NCI-H69 (cell line): ENCODE measurements around the gene C19orf25.
"Not testable (repeated sequence)": the region's sequence is repeated elsewhere in the genome, so short reads cannot be mapped to it uniquely, and the experiment has no call there.

Experiments used
- DNase-seq: peaks from one replicate; lab custom pipeline; 2025; lab: John Stamatoyannopoulos, UW

C19orf25 gene

DNA sequence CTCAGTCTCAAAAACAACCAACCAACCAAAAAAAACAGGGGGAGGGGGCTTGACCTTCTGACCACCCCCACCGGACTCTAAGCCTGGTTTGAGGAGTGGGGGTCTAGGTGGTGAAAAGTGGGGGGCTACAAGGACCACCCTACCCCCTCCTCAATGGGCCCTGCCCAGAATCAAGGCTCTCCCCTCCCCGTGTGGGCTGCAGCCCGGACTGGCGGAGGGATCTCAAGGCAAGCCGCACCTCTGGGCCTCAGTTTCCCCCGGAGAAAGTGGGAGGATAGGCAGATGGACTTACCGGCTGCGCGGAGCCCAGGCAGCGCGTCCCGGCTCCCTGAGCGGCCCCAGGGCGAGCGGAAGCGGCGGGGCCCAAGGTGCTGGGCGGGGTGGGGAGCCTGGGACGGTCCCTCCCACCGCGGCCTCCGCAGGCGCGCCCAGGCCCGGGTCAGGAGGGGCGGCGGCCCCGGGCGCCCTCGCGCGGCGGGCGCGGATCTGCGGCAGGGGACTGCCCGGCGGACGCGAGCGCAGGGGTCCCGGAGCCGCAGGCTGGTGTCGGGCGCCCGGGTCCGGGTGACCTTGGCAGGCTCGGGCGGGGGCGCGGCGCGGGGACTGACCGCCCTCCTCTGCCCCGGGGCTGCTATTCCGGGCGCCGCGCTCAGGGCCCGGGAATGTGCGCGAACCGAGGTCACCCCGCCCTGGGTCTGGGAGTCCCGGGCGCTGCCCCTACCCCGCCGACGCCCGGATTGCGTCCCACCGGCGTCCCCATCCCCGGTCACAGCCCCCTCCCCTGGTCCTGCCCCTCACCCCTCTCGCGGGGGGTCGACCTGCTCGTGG is 33.9 kb upstream of the C19orf25 start, which contains the start of gene ADAMTSL5:
Gene ADAMTSL5 (minus strand): TSS at position 349 of the 828 bp plus-strand sequence. CDS start 2,076 bp downstream, outside the sequence.
- DNase-seq, result peak; percentile 61

DNA sequence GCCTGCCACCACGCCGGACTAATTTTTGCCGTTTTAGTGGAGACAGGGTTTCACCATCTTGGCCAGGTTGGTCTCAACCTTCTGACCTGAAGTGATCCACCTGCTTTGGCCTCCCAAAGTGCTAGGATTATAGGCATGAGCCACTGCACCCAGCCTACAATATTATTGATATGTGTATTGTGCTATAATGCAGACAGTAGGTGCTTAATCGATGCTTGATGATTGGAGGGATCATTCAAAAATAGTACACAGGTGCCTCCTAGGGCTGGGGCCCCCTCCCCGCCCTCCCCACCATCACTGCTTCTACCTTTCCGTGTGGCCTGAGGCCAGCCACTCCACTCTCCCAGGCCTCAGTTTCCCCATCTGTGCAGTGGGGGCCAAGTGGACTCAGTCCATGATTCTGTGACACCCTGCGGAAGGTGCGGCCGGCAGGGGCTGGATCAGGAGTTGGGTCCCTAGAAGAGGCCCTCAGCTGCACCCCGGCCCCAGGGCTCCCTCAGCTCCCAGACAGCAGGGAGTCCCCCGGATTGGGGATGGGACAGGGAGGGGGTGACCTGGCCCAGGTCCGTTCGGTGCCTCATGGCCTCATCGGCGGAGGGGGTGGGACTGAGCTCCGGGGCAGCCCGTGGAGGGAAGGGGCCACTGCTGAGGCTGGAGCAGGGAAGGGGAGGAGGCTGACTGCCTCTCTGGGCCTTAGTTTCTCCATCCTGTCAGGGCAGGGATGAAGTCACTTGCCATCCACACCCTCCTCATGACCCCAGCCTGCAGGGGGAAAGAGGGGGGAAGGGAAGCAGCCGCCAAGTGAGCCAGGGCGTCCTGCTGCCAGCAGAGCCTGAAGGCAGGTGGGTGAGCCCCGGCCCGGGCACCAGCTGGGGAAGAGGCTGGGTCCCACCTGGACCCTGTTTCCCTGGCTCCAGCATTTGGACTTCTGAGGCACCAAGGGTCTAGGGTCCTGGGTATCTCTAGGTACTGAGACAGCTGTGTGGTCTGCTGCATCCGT is 32.6 kb upstream of the C19orf25 start:
- DNase-seq, result no peak

DNA sequence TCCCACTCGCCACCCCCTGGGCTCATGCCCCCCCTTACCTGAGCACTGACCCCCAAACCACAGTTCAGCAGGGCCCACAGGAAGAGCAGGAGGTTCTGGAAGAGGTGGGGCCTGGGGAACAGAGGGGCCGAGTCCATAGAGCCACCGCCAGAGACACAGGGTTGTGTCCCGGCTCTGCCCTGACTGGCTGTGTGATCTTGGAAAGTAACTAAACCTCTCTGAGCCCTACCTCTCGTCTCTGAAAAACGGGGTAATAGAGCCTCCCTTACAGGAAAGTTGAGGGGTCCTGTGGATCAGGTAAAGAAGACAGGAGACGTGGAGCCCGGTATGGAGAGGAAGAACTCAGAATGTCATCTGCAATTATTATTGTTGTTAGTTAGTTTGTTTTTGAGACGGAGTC is 31.8 kb upstream of the C19orf25 start:
- no peak for DNase-seq

DNA sequence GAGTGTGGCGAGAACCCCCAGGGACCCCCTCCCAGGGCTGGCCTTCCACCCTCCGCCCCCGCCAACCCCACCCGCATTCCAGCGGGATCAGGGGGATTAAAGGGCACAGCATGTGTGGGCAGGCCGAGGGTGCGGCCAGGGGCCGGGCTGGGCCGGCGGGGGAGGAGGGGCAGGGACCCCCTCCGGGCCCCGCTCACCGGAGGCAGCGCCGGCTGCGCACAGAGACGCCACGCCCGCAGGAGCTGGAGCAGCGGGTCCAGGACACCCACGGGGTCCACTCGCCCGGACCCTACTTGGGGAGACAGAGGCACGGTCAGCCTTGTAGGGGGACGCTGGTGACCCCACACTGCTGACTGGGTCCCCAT is 31.4 kb upstream of the C19orf25 start:
- no peak for DNase-seq

DNA sequence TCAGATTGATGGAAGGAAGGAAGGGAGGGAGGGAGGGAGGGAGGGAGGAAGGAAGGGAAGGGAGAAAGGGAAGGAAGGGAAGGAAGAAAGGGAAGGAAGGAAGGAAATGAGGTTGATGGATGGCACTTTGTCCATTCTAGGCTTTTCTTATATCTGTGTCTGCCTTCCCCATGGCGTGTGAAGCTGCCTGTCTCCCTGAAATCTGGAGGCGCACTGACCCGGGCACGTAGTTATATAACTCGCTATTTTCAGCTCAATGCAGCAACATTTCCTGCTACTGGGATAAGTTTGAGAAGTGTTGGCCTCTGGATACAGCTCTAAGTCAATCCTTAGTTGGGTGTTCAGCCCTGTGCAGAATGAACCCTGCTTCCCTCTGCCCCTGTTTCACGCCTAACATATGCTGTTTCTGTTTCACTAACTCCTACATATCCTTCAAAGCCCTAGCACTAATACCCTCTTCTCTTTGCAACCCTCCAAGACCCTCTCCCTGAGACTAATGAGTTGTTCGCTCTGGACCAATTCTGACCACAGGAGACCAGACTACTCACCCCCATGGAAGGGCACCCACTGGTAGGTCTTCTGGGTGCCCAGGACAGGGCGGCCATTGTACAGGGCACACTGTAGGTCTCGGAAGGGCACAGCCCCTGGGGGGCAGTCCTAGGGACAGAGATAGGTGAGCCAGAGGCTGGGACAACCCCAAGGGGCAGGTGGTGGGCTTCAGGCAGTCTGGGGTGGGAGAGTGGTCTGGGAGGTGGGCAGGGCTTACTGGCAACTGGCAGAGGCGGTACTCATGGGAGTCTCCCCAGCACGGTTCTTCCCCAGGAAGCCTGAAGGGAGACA is 30.8 kb upstream of the C19orf25 start:
- DNase-seq, result no peak

DNA sequence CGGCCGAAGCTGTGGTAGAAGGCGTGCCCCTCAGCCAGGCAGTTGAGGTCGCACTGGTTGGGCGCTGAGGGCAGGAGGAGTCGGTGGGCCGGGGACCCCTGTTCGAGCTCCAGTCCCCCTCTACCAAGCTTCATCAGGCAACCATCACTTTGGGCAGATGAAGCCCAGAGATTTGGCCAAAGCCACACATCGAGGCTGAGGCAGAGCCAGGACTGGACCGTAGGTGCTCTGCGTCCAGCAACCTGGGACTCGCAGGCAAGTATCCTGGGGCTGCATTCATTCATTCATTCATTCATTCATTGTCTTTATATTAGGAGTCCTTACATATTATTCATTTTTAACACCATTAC is 29.5 kb upstream of the C19orf25 start:
- no peak for DNase-seq

DNA sequence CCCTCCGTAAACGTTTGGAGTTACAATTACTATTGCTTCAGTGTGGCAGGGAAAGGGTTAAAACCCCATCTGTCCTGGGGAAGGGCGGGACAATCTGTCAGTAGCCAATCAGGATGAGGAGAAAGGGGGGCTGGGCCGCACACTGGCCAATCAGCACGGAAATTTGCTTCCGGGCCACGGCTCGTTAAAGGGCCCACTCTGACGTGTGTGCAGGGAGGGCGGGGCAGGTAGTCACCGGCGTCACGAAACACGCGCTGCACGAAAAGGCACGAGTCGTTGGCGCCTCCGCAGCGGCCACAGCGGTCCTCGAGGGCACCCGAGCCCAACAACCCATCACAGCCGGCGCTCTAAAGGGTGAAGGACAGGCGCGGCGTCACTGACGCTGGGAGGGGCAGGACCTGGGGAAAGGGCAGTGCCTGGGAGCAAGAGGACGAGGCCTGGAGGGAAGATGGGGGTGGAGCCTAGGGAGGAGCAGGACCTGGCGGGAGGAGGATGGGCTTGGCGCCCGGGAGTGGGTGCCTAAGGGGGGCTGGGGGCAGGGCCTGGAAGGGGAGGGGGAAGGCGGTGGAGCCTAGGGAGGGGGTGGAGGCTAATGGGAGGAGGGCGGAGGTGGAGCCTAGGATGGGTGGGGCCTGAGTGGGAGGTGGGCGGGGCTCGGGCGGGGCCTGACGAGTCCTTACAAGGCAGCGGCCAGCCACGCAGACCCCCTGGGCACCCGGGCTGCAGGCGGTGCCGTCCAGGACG is 28.9 kb upstream of the C19orf25 start:
- DNase-seq, result peak; percentile 97

DNA sequence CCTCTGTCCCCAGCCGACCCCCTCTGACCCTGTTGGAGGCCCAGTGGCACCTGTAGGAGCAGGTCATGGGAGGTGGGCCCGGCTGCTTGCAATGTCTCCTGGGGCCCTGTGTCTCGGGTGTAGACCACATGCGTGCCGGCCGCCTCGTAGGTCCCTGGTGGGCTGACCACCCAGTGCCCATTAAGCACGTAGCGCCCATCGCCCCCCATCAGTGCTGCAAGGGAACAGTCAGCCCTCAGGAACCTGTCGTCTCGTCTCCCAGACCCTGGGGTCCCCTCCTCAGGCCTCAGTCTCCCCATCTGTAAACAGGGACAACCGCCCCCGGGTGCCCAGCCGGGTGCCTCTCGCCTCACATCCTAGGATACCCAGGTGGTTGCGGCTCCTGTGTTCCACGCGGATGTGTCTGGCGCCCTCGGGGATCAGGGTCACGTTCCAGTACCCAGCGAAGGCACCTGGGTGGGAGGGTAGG is 28.2 kb upstream of the C19orf25 start:
- no peak for DNase-seq

DNA sequence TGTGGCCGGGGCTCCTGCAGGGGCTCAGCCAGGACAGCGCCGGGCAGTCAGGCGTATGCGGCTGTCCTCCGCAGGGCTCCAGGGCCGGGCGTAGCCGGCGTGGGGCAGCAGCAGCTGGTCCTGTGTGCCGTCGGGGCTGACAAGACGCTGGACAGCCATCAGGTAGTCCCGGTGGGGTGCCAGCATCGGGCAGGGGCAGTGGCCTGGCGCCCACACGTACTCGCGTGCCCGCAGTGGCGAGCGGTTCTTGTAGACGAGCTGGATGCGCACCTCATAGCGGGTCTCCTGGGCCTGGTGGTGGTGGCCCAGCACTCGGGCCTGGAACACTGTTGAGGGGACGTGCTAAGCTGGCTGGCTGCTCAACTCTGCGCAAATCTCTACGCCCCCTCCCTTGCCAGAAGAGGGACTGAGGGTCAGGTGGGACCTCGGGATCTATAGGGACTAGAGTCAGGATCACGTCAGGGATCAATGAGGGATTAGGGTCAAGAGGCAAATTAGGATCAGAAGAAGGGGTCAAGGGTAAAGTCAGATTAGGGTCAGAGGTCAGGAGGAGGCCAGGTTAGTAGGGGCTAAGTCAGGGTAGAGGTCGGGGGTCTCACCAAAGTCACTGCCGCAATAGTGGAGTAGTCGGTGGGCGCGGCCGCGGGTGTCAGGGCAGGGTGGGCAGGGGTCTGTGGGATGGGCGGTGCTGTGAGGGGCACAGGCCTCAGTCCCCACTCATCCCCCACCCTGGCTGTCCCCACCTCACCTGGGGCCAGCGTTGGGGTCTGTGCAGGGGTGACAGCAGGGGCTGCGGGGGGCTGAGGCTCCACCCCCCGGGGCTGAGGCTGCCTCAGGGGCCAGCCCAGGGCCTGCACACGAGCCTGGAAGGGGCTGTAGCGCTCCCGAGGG is 27.2 kb upstream of the C19orf25 start:
- no peak for DNase-seq

DNA sequence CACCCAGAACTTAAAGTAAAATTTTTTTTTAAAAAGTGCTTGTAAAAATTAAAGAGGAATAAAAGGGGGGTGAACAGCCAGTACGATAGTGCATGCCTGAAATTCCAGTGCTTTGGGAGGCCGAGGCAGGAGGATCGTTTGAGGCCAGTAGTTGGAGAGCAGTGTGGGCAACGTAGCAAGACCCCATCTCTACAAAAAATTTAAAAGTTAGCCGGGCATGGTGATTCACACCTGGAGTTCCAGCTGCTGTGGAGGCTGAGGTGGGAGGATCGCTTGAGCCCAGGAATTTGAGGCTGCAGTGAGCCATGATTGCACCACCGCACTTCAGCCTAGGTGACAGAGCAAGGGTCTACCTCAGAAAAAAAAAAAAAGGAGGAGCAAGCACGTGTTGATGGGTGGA is 26.0 kb upstream of the C19orf25 start:
- no peak for DNase-seq

DNA sequence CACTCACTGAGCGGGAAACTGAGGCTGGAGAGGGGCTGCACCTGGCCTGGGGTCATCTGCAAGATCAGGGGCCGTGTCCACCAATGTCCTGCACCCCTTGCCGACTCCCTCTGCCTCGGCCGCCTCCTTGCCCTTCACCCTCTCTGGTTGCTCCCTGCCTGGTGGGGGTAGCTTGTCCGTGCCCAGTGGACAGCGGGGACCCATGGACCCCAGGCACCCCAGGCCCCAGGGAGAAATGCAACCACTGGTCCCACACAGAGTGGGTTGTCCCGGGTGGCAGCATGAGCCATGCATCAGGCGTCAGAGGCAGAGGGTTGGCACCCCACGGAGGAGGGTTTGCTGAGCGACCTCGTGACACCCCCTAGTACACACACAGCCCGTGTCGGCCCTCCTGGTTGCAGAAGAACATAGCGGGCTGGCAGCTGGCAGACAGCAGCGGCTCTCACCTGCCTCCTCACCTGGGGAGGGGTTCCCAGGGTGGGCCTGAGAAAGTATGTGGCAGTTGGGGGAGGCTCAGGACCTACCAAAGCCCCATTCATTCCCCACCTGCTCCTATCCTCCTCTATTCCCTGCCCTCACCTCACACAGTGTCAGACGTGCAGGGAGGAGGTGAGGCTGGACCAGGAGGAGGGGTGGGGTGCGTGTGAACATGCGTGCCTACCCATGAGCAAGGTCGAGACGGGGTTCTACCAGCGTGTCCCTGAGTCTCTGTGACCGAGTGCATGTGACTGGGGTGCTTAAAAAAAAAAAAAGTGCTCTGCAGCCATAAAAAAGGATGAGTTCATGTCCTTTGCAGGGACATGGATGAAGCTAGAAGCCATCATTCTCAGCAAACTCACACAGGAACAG is 25.1 kb upstream of the C19orf25 start:
- no peak for DNase-seq

DNA sequence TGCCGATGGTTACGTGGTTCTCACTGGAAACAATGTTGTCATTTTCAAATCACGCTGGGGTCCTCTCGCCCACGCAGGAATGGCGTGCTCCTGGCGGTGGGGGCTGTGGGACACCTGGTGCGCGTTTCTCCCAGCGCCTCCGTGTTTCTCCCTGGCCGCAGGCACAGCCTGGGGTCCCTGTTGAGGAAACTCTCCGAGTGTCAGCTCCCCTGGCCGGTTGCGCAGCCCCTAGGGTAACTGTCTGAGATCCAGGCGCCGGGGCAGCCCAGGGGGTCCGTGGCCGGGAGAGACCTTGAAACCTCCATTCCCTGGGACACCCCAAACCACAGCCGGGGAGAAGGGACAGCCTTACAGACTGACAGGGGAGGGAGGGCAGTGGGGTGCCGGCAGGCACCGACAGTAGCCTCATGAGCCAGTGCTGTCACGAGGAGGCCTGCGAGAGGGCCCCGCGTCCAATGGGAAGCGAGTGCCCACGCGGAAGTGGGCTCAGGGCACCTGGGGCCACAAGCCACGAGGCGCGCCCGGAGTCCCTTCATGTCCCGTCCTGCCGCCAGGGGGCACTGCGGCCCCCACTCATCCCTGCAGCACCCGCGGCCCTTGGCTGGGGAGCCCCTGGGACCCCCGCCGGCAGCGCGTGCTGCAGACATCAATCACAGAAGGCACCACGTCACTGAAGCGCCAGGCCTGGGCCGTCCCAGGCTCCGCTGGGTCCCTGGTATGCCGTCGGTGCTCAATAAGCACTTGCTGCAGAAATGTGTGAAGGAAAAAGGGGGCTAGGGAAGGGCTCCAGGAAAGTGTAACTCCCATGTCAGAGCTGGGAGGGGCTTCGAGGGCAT is 24.3 kb upstream of the C19orf25 start:
- peak; percentile 74 for DNase-seq

DNA sequence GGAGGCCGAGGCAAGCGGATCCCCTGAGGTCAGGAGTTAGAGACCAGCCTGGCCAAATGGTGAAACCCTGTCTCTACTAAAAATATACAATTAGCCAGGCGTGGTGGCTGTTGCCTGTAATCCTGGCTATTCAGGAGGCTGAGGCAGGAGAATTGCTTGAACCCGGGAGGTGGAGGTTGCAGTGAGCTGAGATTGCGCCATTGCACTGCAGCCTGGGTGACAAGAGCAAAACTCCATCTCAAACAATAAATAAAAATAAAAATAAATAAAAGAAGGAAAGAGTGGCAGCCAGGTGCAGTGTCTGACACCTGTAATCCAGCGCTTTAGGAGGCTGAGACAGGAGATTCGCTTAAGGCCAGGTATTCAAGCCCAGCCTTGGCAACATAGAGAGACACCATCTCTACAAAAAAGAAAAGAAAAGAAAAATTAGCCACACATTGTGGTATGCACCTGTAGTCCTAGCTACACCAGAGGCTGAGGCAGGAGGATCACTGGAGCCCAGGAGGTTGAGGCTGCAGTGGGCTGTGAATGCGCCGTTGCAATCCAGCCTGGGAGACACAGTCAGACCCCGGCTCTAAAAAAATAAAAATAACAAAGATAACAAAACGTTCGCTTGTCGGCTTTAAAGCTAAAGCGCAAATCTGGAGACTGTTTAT is 23.5 kb upstream of the C19orf25 start:
- no peak for DNase-seq

DNA sequence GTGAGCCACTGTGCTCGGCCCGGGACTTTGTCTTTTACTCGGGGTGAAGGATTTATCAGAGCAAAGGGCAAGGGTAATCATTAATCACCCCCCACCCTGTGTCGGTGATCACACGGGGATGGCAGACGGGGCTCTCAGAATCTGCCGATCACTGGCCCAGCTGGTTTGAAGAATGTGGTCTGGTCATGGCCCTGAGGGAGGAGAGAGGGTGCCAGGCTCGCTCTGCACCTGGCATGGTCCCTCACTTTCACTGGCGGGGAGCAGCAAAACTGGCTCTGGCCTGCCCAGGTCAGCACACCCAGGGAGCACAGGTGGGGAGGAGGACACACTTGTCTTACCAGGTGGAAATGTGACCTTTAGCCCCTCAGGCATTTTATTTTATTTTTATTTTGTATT is 22.2 kb upstream of the C19orf25 start:
- DNase-seq, result no peak

DNA sequence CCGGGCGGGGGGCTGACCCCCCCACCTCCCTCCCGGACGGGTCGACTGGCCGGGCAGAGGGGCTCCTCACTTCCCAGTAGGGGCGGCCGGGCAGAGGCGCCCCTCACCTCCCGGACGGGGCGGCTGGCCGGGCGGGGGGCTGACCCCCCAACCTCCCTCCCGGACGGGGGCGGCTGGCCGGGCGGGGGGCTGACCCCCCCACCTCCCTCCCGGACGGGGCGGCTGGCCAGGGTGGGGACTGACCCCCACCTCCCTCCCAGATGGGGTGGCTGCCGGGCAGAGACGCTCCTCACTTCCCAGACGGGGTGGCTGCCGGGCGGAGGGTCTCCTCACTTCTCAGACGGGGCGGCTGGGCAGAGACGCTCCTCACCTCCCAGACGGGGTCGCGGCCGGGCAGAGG is 20.2 kb upstream of the C19orf25 start:
- not testable (repeated sequence) for DNase-seq

DNA sequence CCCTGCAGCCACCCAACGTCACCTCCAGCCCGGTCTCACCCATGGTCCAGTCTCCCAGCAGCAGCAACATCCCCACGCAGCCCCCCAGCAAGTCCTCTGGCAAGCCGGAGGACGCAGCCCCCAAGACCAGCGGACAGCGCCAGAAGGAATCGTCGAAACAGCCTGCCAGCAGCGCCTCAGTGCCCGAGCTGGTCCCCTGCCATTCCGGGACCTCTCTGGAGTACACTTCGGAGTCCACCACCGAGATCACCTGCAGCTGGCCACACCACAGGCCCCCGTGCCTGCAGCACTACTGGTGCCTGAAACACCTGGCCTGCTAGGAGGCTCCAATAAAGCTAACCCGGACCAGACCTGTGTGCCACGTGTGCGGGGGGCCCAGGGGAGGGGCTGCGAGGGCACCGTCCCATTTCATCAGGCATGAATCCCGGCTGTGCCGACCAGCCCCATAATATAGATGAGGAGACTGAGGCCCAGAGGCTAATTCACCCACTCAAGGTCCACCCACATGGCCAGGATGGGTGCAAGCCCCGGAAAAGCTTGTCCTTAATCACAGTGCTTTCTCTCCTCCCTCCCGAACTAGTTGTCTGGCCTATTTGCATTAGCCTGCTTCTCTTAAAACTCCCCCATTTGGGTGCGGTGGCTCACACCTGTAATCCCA is 18.7 kb upstream of the C19orf25 start:
- DNase-seq, result no peak
